Activated CD8-positive, alpha-beta memory T cell treated with anti-CD3 and anti-CD28 coated beads, Interleukin-2, amount 50 U/mL, for 1 hour (primary cell): ENCODE measurements around the gene TLCD3A.
"Not testable (repeated sequence)": the region's sequence is repeated elsewhere in the genome, so short reads cannot be mapped to it uniquely, and the experiment has no call there.

Experiments used
- DNase-seq: peaks from one replicate; pipeline ENCODE4 v3.0.0-alpha.2; 2020; ENCODE audit errors: extremely low read depth

Gene TLCD3A

DNA sequence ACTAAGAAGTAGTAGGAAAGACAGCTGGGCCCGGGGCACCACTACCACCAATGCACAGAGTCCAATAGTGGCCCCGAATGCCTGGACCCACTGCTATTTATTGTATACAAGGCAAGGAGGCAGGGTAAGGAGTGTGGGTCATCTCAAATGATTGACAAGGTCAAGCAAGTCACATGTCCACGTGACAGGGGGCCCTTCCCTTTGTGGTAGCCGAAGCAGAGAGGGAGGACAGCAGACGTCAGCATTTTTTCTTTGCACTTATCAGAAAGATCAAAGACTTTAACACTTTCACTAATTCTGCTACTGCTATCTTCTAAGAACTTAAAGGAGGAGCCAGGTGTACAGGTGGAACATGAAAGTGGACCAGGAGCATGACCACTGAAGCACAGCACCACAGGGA is 24.3 kb upstream of the TLCD3A start:
- no peak for DNase-seq

DNA sequence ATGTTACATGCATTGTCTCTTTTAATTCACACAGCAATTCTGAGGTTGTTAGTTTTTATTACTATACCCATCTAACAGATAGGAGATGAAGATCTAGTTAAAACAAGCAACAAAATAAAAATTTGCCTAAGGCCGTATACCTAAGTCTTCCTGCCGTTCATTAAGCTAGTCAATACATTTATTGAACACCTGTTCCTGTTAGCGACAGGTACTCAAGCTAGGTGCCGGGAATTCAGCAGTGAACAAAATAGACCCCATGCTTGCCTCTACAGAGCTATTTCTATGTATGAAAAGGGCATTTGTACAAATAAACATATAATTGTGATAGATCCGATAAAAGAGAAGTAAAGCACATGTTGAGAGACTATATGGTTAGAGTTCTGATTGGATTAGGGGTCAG is 14.3 kb upstream of the TLCD3A start:
- DNase-seq, result no peak

- DNase-seq, result no peak
Observed at GRCh38 chr17:720706-721539, 11.5 kb upstream of the TLCD3A start.

DNA sequence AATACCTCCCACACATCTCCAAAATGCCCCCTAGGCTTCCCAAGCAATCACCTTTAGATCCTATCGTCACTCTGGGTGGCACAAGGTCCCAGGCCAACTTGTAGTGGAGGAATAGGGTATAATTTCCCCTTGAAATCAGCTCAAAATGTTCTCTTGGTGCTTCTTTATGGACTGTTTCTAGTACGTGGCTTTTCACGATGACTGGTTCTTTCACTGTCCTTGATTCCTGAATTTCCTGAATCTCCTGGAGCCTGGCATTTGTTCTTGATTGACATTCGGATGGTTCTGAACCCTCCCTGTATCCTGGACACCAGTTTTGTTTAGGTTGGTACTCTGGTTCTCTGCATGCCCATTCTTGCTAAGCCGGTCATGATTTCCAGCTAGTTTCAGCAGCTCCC is 10.9 kb upstream of the TLCD3A start:
- no peak for DNase-seq

- DNase-seq, result no peak
Observed at GRCh38 chr17:725084-725483, 7.3 kb upstream of the TLCD3A start.

DNA sequence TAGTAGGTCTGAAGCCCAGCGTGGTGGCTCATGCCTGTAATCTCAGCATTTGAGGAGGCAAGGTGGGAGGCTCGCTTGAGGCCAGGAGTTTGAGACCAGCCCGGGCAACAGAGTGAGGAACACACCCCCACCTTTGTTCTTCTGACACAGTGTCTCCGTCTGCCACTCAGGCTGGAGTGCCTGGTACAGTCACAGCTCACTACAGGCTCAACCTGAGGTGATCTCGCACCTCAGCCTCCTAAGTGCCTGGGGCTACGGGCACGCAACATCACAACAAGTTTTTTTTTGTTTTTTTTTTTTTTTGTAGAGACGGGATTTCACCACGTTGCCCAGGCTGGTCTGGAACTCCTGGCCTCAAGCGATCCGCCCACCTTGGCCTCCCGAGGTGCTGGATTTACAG is 6.7 kb upstream of the TLCD3A start:
- DNase-seq, result no peak

- DNase-seq, result no peak
Observed at GRCh38 chr17:726271-726919, 6.0 kb upstream of the TLCD3A start.

GRCh38 chr17:728911-729310 is 3.5 kb upstream of the TLCD3A start:
- DNase-seq, result no peak

GRCh38 chr17:731644-732066 is 741 bp upstream of the TLCD3A start:
- no peak for DNase-seq

DNA sequence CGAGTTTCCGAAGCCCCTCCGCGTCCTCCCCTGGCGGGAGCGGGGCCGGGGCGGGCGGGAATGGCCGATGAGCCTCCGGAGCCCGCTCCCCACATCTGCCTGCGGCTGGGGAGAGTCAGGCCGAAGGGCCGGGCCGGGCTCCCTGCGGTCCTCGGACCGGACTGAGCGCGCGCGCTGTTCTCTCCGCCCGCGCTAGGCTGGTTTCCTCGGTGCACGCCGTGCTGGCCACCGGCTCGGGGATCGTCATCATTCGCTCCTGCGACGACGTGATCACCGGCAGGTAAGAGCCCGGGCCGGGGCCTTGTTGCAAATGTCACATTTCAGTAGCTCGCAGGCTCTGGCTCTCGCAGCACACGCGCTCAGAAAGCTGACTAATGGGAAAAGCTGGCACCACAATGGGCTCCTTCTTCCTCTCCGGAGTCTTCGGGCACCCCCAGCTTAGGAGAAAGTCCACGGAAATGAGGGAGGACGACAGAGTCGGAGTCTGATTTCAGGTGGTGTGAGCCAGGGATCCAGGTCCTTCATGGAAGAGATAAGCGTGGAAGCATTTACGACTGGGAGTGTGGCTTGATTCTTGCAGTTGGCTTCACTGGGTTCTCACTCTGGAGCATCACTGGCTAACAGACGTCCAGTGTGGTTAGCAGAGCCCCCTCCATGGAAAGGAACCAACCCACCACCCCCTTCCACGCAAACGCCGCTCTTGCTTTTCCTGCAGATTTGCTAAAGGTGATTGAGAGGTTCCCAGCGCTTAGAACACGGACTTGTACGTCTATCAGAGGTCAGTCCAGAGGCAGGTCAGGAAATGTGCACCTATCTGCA is 715 bp downstream of the TLCD3A start:
- DNase-seq, result no peak

DNA sequence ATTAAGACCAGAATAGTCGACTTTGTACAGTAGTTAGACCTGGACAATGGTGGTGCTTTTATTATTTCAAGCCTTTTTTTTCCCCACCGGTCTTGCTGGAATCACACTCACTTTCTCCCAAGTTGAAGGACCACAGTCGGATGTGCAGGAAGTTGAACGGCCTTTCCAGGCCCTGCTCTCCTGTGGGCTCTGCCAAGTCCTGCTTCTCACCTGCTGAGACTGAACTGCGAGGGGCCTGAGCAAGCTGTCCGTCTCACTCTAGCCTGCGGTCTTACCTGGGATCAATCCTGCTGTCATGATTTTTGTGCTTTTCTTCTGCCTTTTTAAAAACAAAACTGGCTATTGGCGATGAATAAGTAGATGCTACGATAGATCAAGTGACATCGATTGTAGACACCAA is 1.3 kb downstream of the TLCD3A start:
- DNase-seq, result no peak

DNA sequence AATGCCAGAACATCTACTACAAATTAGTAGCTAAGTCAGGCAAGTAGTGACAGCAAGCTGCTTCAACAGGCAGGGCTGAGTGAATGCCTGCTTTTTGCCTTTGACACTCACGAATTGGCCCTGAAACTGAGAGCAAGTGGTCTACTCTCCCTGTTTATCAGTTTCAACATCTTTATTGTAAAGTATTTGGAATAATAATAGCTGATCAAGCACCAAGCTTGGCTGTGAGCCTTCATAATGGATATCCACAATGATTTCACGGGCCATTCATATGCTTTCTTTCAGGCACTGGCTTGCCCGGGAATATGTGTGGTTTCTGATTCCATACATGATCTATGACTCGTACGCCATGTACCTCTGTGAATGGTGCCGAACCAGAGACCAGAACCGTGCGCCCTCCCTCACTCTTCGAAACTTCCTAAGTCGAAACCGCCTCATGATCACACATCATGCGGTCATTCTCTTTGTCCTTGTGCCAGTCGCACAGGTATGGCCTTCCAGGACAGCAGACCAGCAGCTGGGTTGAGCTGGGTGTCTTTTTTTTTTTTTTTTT is 5.2 kb downstream of the TLCD3A start:
- no peak for DNase-seq

DNA sequence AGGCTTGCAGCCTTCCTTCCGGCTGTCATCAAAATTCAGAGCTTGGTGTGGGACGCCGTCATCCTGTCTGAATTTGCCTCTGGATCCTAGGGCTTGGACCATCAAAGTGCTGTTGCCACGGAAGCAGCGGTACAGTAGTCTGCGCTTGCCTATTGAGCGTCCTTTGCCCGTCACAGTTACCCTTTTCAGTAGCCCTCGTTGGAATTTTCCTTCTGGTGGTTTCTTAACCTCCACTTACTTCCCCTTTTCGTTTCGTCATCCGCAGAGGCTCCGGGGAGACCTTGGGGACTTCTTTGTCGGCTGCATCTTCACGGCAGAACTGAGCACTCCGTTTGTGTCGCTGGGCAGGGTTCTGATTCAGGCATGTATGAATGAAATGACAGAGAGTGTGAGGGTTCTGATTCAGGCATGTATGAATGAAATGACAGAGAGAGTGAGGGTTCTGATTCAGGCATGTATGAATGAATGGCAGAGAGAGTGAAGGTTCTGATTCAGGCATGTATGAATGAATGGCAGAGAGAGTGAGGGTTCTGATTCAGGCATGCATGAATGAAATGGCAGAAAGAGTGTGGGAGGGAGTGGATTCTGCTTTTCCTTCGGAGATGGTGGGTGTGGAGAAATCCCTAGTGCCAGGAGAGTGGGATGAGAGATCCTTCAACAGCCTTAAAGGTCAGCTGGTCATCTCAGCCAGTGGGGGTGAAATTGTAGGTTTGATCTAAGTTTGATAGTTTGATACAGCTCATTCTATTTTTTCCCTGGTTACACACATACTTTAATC is 8.0 kb downstream of the TLCD3A start:
- no peak for DNase-seq

- DNase-seq, result no peak
Observed at GRCh38 chr17:742147-742793, 9.9 kb downstream of the TLCD3A start.

- no peak for DNase-seq
Observed at GRCh38 chr17:743139-743538, 10.7 kb downstream of the TLCD3A start.

- no peak for DNase-seq
Observed at GRCh38 chr17:744937-745336, 12.5 kb downstream of the TLCD3A start.

DNA sequence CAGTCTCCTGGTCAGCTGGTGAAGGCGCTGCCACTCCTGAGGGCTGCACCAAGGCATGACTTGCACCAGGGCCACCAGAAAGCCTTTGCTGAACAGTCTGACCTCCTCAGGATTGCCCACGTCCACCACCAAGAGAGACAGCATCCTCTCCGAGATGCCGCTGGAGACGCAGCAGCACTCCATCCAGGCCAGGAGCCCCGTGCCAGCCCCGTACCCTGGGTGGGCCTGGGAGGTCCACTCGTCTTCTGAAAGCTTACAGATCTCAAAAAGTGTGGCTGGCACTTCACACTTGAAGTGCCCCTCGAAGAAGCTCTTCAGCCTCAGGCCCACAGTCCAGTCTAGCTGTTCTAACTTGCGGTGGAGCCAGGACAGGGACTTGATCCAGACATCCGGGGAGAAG is 13.0 kb downstream of the TLCD3A start:
- no peak for DNase-seq

GRCh38 chr17:746181-746580 is 13.8 kb downstream of the TLCD3A start:
- no peak for DNase-seq

DNA sequence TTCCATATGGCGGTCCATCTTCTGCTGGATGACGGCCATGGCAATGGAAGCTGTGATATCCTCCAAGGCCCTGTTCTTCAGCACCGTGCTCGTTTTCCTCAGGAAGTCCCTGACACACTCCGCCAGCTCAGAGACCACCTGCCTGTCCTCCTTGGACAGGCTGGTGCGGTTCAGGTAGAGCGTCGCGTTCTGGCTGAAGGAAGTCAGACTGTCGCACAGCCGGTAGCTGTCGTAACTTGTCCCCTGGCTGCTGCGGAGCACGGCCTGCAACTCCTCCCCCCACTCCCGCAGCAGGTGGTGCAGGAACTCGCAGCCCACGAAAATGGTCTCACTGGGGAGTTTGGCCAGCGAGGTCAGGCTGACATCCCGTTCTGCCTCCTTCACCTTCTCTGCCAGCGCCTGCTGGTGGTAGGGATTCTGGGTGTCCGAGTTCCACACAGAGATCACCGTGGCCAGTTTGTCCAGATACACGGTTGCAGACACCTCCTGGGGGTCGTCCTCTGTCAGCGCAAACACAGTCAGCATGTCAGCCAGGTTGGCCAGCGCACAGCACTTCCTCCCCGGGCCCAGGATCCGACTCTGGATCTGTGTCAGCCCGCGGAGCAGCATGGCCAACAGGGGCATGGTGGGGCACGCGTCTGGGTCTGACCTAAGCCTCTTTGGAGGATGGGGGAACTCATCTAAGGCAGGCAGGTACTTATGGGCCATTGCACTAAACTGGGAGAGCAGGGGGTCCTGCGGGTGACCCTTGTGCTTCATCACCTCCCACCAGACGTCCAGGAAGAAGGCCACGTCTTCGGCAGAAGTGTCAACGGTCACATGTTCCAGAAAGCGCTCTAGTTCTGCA is 14.6 kb downstream of the TLCD3A start:
- no peak for DNase-seq

DNA sequence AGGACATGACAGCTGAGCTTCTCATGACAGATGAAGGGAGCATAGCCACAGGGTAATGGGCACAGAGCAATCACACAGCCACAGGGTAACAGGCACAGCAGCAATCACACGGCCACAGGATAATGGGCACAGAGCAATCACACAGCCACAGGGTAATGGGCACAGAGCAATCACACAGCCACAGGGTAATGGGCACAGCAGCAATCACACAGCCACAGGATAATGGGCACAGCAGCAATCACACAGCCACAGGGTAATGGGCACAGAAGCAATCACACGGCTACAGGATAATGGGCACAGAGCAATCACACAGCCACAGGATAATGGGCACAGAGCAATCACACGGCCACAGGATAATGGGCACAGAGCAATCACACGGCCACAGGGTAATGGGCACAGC is 16.2 kb downstream of the TLCD3A start:
- not testable (repeated sequence) for DNase-seq
